Vagina (tissue), 2 donors: ENCODE results near the gene CPPED1.
"Not testable (repeated sequence)": the region's sequence is repeated elsewhere in the genome, so short reads cannot be mapped to it uniquely, and the experiment has no call there.

ENCODE experiments used
- CTCF ChIP-seq, 3 experiments: fragments of 450-650 bp in 2 of 3; fragments of 200-600 bp in 1 of 3; sonication (generic) in 1 of 3; IDR thresholded peaks; one replicate each; pipeline ENCODE4 v1.5.1; 2017 to 2019; ENCODE audit warnings: antibody characterized with exemption in 3 of 3, mild to moderate bottlenecking in 2 of 3, moderate library complexity in 2 of 3
- POLR2A ChIP-seq, 2 donors: fragments of 450-650 bp; IDR thresholded peaks; one replicate each; pipeline ENCODE4 v1.6.1; 2017; ENCODE audit warnings: antibody characterized with exemption in 2 of 2, mild to moderate bottlenecking in 2 of 2, moderate library complexity in 2 of 2
- POLR2AphosphoS5 ChIP-seq, 2 donors: sonication (generic); formaldehyde crosslinking; IDR thresholded peaks; one replicate each; pipeline ENCODE4 v1.9.0; 2017; ENCODE audit warnings: antibody characterized with exemption in 2 of 2, mild to moderate bottlenecking in 2 of 2, low read depth in 1 of 2; ENCODE audit not compliant: insufficient read depth in 1 of 2

- TF ChIP-seq POLR2A (IDR thresholded peaks at IDR 0.05); CTCF (IDR thresholded peaks at IDR 0.05); POLR2AphosphoS5 (IDR thresholded peaks at IDR 0.05; ENCODE audit: insufficient read depth in 1 of 2, low read depth in 1 of 2): not testable (repeated sequence)
Measured at GRCh38 chr16:12799996-12800395, 3.7 kb downstream of the CPPED1 start.
